LoVo (cell line): ENCODE results near the gene ZCCHC24.
A peak's percentile ranks its signal among the peaks of the same experiment; 100 is the strongest.

Experiments
- DNase-seq: peaks from one replicate; pipeline ENCODE4 v3.0.0-alpha.2; 2016; ENCODE audit warnings: low spot score

Gene ZCCHC24

GRCh38 chr10:79360499-79361342 is 84.7 kb downstream of the ZCCHC24 start:
- no peak for DNase-seq

DNA sequence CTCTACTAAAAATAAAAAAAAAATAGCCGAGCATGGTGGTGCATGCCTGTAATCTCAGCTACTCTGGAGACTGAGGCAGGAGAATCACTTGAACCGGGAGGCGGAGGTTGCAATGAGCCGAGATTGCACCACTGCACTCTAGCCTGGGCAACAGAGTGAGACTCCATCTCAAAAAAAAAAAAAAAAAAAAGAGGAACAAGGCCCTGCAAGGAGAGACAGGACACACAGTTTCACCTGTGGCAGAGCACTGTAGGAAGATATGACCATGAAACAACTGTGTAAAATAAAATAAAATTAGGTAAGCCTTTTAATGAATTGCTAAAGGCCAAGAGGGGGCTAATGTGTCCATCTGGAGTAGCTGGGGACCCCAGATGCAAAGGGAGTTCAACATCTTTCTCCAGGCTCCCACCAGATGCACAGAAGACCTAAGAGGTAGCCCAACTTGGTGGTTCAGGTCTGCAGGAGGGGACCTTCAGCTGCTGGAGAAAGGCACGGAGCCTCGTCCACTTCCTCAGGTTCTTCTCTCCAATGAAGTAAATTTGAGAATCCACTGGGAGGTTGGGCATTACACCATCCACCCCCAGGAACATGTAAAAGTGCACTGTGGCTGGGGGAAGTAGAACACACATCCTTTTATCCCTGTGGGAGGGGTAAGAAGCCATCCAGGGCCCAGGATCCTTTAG is 85.5 kb downstream of the ZCCHC24 start:
- no peak for DNase-seq

DNA sequence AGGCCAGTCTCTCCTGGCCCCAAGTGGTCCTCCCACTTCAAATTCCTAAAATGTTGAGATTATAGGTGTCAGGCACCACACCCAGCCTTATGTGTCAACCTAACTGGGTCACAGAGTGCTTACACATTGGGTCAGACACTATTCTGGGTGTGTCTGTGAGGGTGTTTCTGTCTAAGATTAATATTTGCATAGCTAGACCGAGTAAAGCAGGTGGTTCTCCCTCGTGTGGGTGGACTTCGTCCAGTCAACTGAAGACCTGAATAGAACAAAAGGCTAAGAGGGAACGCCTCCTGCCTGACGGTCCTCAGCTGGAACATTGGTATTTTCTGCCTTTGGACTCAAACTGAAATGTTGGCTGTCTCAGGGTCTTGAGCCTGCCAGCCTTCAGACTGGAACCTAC is 86.6 kb downstream of the ZCCHC24 start:
- no peak for DNase-seq

DNA sequence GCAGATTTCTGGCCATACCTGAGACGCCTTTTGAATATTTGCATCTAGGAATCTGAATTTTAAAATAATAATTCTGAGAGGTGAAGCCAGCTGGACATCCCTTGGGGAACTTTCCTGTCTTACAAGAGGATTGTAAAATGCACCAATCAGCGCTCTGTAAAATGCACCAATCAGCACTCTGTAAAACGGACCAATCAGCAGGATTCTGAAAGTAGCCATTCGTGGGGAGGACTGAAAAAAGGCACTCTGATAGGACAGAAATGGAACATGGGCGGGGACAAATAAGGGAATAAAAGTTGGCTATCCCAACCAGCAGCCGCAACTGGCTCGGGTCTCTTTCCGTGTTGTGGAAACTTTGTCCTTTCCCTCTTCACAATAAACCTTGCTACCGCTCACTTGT is 88.2 kb downstream of the ZCCHC24 start:
- DNase-seq, result no peak

DNA sequence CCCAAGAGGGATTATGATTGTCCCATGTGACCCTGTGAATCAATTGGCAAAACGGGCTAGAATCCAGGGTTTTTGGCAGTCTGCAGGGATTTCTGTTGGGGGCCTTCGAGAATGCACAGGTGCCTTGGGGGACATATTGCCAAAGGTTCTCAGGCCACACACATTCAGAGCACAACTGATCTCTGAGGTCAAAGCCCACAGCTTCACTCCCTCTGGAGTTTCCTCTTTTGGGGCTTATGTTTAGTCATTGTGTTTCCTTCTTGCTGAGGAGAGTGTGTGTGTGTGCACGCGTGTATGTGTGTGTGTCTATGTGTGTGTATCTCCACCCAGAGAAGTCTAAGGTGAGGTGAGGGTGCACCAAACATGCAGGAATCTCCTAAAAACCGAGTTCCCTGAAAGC is 89.3 kb downstream of the ZCCHC24 start:
- no peak for DNase-seq

DNA sequence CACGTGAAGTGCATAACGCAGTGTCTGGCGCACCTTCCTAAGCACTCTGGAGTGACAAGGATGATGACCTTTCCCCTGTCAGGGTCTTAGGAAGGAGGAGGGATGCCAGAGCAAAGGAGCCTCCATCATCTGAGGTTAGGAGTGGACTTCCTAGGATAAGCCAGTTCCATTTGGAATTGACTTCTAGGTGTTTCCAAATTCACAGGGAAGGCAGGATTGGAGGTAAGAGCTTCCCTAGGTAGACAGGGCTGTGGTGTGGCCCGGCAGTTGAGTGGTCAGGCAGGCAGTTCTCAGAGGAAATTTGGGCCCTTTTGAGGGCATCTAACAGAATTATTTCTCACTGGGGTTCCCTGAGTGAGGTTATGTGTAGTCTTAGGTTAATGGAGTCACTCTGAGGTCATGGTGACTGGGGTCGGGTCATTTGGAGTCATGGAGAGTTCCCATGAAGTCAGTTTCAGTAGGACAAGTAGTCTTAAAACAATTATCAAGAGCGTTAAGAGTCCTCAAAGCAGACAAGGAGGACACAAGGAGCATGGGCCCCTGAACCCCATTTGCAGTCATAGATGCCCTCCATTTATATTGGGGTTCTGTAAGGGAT is 89.9 kb downstream of the ZCCHC24 start:
- no peak for DNase-seq

- DNase-seq, result no peak
Measured at GRCh38 chr10:79354615-79355014, 90.8 kb downstream of the ZCCHC24 start.

DNA sequence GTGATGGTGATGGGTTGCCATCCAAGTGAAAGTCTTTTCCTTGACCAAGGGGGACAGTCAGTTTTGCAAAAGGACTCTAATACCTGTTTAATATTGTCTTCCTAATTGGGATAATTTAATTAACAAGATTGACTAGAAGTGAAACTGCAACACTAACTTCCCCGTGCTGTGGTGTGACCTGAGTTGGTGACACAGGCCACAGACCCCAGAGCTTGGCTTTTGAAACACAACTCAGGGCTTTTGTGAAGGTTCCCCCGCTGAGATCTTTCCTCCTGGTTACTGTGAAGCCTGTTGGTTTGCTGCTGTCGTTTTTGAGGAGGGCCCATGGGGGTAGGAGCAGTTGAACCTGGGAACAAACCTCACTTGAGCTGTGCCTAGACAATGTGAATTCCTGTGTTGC is 91.3 kb downstream of the ZCCHC24 start:
- DNase-seq, result no peak

DNA sequence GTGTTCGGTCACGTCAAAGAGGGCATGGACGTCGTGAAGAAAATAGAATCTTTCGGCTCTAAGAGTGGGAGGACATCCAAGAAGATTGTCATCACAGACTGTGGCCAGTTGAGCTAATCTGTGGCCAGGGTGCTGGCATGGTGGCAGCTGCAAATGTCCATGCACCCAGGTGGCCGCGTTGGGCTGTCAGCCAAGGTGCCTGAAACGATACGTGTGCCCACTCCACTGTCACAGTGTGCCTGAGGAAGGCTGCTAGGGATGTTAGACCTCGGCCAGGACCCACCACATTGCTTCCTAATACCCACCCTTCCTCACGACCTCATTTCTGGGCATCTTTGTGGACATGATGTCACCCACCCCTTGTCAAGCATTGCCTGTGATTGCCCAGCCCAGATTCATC is 91.7 kb downstream of the ZCCHC24 start:
- no peak for DNase-seq

- no peak for DNase-seq
Measured at GRCh38 chr10:79353000-79353406, 92.4 kb downstream of the ZCCHC24 start.

- DNase-seq, result no peak
Measured at GRCh38 chr10:79352035-79352877, 93.2 kb downstream of the ZCCHC24 start.

- DNase-seq, result no peak
Measured at GRCh38 chr10:79351332-79351731, 94.1 kb downstream of the ZCCHC24 start.

DNA sequence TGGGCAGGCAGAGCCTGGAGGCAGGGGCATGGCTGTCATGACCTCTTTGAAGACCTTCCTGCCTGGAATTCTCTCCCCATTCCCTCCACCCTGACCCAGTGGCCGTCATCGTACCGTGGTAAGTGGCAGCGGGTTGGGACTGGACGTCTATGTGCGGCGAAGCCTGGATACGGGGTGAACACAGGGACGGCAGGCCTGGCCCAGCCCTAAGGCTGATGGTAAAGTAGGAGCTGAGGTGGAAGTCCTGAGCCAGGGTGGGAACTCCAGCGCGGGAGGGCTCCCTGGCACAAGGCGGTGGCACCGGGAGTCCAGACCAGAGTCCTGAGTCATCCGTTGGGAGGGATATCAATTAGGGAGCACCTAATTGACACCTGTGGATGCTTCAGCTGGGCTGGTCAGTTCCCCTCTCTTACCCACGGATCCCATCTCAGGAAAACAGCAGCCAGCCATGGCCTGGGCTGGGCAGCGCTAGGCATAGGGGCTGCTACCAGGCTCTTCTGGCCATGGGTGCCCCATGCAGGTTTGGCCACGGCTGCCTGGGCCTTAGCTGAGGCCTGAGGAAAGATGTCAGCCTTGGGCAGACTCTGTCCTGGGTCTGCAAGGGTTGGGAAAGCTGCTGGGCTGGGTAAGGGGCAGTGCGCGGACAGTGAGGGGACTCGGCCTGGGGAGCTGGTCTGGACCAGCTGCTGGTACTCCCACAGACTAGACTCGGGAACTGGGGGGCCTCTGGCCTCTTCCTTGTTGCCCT is 94.8 kb downstream of the ZCCHC24 start:
- DNase-seq, result no peak

DNA sequence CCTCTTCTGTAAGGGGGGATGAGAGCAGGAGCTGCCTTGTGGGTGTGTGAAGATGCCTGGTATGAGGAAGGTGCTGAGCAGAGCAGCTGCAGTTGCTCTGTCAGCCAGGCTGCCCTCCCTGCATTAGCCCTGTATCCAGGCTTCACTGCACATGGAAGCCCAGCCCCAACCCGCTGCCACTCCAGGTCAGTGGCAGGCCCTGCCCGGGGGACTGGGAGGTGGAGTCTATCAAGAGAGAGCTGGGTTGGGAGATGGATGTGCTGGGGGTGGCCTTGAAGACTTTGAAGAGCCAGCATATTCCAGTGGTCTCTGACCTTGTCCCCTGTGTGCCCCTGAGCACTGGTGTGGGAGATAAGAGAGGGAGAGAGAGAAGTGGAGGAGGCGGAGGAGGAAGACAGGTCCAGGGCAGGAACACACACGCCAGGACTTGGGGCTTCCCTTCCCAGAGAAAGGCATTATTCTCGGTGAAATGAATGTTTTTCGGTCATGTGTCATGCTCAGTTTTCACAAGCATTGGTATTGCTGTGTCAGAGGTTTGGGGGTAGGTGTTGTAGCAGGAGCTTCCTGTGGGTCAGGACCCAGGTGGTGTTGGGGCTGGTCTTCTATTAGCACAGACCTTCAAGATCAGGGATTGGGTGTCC is 95.5 kb downstream of the ZCCHC24 start:
- DNase-seq, result no peak

- no peak for DNase-seq
Measured at GRCh38 chr10:79349072-79349491, 96.3 kb downstream of the ZCCHC24 start.

DNA sequence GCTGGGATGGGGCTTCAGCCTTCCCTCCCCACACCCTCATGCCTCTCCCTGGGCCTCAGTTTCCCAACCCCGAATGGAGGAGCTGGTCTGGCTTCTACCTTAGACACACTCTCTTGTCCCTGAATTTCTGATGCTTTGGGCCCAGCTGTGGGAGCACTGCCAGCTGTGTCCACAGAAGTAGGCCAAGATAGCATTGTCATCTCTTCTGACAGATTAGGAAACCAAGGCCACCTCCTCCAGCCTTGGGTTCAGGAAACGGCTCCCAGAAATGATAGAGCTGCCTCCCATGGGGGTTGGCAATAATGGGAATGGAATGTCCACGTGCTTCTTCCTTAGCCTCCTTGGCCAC is 96.8 kb downstream of the ZCCHC24 start:
- DNase-seq, result no peak

DNA sequence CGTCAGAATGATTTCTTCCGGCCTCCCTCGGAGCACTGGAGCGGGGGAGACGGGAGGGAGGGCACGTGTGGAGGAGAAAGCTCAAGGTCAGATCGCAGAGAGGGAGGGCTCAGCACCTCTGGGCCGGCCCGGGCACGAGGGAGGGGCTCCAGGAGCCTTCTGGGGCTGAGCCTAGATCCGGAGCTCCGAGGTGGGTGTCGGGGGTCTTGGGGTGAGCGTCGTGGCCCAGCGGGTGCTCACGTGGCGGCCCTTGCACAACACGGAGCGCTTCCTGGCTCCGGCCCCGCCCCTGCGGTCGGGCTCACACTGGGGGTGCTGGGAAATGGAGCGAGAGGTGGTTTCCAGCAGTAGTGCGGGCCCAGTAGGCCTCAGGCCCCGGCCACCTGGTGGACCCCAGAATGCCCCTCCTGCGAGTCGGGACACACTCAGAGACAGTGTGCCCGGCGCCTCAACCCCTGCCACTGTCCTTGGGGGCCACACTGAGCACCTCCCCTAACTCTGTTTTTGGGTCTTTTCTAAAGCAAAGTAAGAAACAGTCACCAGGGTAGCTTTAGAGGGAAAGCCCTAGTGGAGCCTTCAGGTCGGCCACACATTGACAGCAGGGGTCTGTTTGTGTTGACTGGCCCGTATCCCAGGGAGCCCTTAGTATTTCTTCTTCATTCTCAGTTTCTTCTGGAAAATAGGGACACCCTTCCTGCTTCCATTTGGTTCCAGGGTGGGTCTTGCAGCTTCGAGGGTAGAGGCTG is 97.4 kb downstream of the ZCCHC24 start:
- DNase-seq, result peak; percentile 45

DNA sequence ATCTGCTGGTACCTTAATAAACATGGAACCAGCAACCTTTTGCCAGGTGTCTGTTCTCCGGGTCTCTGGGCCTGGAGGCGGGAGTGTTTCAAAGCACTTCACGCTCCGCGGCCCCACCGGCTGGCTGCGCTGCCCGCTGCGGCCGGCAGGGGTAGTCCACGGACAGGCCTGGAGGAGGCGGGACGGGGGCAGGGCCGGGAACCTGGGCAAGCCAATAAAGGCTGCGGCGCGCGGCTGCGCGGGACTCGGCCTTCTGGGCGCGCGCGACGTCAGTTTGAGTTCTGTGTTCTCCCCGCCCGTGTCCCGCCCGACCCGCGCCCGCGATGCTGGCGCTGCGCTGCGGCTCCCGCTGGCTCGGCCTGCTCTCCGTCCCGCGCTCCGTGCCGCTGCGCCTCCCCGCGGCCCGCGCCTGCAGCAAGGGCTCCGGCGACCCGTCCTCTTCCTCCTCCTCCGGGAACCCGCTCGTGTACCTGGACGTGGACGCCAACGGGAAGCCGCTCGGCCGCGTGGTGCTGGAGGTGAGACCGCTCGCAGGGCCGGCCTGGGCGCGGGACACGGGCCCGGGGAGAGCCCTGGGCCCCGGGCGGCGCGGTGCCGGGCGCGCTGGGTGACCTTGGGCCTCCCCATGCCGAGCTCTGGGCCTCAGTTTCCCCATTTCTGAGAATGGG is 98.1 kb downstream of the ZCCHC24 start, which contains the start of gene PPIF:
Gene PPIF, plus strand, starts transcription at position 244 of the 668 bp plus-strand sequence. Its CDS starts 80 bp downstream, at position 324.
- peak; percentile 89 for DNase-seq

- no peak for DNase-seq
Measured at GRCh38 chr10:79346388-79347225, 98.8 kb downstream of the ZCCHC24 start.
